Muscle layer of duodenum (tissue), 2 donors: ENCODE results near the gene SLCO2A1.

Source experiments
- H3K27ac ChIP-seq: one replicate; pipeline ENCODE4 v1.7.0; 2013; ENCODE audit warnings: mild to moderate bottlenecking, low read length
- H3K27me3 ChIP-seq: one replicate; pipeline ENCODE4 v1.7.0; 2013; ENCODE audit warnings: low read depth, mild to moderate bottlenecking, control low read depth, low read length
- H3K36me3 ChIP-seq, 2 donors: one replicate each; pipeline ENCODE4 v1.7.0; 2013; ENCODE audit warnings: low read length in 2 of 2, control low read depth in 1 of 2, mild to moderate bottlenecking in 1 of 2; ENCODE audit not compliant: insufficient read depth in 2 of 2, control insufficient read depth in 1 of 2
- H3K4me1 ChIP-seq, 2 donors: one replicate each; pipeline ENCODE4 v1.7.0; 2013; ENCODE audit warnings: low read length in 2 of 2, mild to moderate bottlenecking in 2 of 2, control low read depth in 1 of 2, moderate library complexity in 1 of 2; ENCODE audit not compliant: insufficient read depth in 2 of 2, control insufficient read depth in 1 of 2
- H3K4me3 ChIP-seq, 2 donors: one replicate each; pipeline ENCODE4 v1.7.0; 2013; ENCODE audit warnings: low read length in 2 of 2, low read depth in 1 of 2, mild to moderate bottlenecking in 1 of 2
- H3K9me3 ChIP-seq, 2 donors: one replicate each; pipeline ENCODE4 v1.7.0; 2013; ENCODE audit warnings: low read length in 2 of 2, control low read depth in 1 of 2, mild to moderate bottlenecking in 1 of 2; ENCODE audit not compliant: control insufficient read depth in 1 of 2
- donor health status: healthy.

SLCO2A1 gene

GRCh38 chr3:134009345-134010000 is 20.3 kb downstream of the SLCO2A1 start:
- no peaks in the 10 kb centered on the region for H3K4me1 ChIP-seq

GRCh38 chr3:134008630-134009156 is 21.0 kb downstream of the SLCO2A1 start:
- H3K4me1 ChIP-seq, result no peaks in the 10 kb centered on the region
- H3K9me3 ChIP-seq, result peaks cover 4 to 7% of the 10 kb centered on the region in 2 donors
- H3K27ac ChIP-seq, result no peak overlapping the region
- no peaks in the 10 kb centered on the region for H3K27me3 ChIP-seq
- H3K4me3 ChIP-seq, result no peak overlapping the region
- H3K36me3 ChIP-seq, result no peaks in the 10 kb centered on the region

More at GRCh38 chr3:134009345-134010000, 20.3 kb downstream of the SLCO2A1 start:
- H3K9me3 ChIP-seq, result peaks cover 4 to 5% of the 10 kb centered on the region in 2 donors
- H3K36me3 ChIP-seq, result no peaks in the 10 kb centered on the region
- no peak overlapping the region for H3K27ac ChIP-seq
- no peaks in the 10 kb centered on the region for H3K27me3 ChIP-seq
- no peak overlapping the region for H3K4me3 ChIP-seq

- Histone ChIP-seq H3K9me3 (peaks cover 4 to 7% of the 10 kb centered on the region in 2 donors), H3K4me3 (no peak overlapping the region), H3K27ac (no peak overlapping the region), H3K36me3 (no peaks in the 10 kb centered on the region), H3K27me3 (no peaks in the 10 kb centered on the region), H3K4me1 (no peaks in the 10 kb centered on the region)
Measured at GRCh38 chr3:134007819-134008218, 21.9 kb downstream of the SLCO2A1 start.

- Histone ChIP-seq H3K4me1 (no peaks in the 10 kb centered on the region), H3K4me3 (no peak overlapping the region), H3K36me3 (no peaks in the 10 kb centered on the region), H3K9me3 (peaks cover 4 to 7% of the 10 kb centered on the region in 2 donors), H3K27me3 (no peaks in the 10 kb centered on the region), H3K27ac (no peak overlapping the region)
Measured at GRCh38 chr3:134004841-134005240, 24.9 kb downstream of the SLCO2A1 start.

GRCh38 chr3:134003066-134003465 is 26.7 kb downstream of the SLCO2A1 start:
- no peaks in the 10 kb centered on the region for H3K27me3 ChIP-seq
- no peak overlapping the region for H3K27ac ChIP-seq
- no peaks in the 10 kb centered on the region for H3K4me1 ChIP-seq
- H3K4me3 ChIP-seq, result no peak overlapping the region
- H3K36me3 ChIP-seq, result no peaks in the 10 kb centered on the region
- peaks cover 4 to 7% of the 10 kb centered on the region in 2 donors for H3K9me3 ChIP-seq

GRCh38 chr3:134002306-134002705 is 27.4 kb downstream of the SLCO2A1 start:
- no peaks in the 10 kb centered on the region for H3K27me3 ChIP-seq
- H3K4me1 ChIP-seq, result no peaks in the 10 kb centered on the region
- no peak overlapping the region for H3K4me3 ChIP-seq
- no peak overlapping the region for H3K27ac ChIP-seq
- peaks cover 4 to 7% of the 10 kb centered on the region in 2 donors for H3K9me3 ChIP-seq
- H3K36me3 ChIP-seq, result no peaks in the 10 kb centered on the region

GRCh38 chr3:134001251-134001650 is 28.5 kb downstream of the SLCO2A1 start:
- Histone ChIP-seq H3K4me1 (no peaks in the 10 kb centered on the region), H3K36me3 (no peaks in the 10 kb centered on the region), H3K27me3 (no peaks in the 10 kb centered on the region), H3K4me3 (no peak overlapping the region), H3K9me3 (peaks cover 4 to 7% of the 10 kb centered on the region in 2 donors), H3K27ac (no peak overlapping the region)

GRCh38 chr3:133999891-134000685 is 29.6 kb downstream of the SLCO2A1 start:
- Histone ChIP-seq H3K9me3 (peaks cover 4 to 7% of the 10 kb centered on the region in 2 donors), H3K27ac (no peak overlapping the region), H3K36me3 (no peaks in the 10 kb centered on the region), H3K4me1 (no peaks in the 10 kb centered on the region), H3K4me3 (no peak overlapping the region), H3K27me3 (no peaks in the 10 kb centered on the region)

- Histone ChIP-seq H3K27ac (no peak overlapping the region), H3K36me3 (no peaks in the 10 kb centered on the region), H3K4me1 (no peaks in the 10 kb centered on the region), H3K9me3 (no peaks in the 10 kb centered on the region), H3K27me3 (no peaks in the 10 kb centered on the region), H3K4me3 (no peak overlapping the region)
Measured at GRCh38 chr3:133998691-133999241, 31.0 kb downstream of the SLCO2A1 start.

GRCh38 chr3:133997871-133998635 is 31.7 kb downstream of the SLCO2A1 start:
- H3K27ac ChIP-seq, result no peak overlapping the region
- H3K36me3 ChIP-seq, result no peaks in the 10 kb centered on the region
- H3K27me3 ChIP-seq, result no peaks in the 10 kb centered on the region
- H3K4me3 ChIP-seq, result no peak overlapping the region
- H3K9me3 ChIP-seq, result no peaks in the 10 kb centered on the region
- no peaks in the 10 kb centered on the region for H3K4me1 ChIP-seq

GRCh38 chr3:133996996-133997395 is 32.7 kb downstream of the SLCO2A1 start:
- H3K4me1 ChIP-seq, result no peaks in the 10 kb centered on the region
- no peaks in the 10 kb centered on the region for H3K9me3 ChIP-seq
- H3K36me3 ChIP-seq, result no peaks in the 10 kb centered on the region
- H3K27ac ChIP-seq, result no peak overlapping the region
- H3K27me3 ChIP-seq, result no peaks in the 10 kb centered on the region
- no peak overlapping the region for H3K4me3 ChIP-seq
